OCI-LY1 (cell line): Measurements from ENCODE around the gene NCOR2.

Source experiments
- CTCF ChIP-seq: fragments of 200-600 bp; sonication (generic), shearing (Covaris generic); IDR thresholded peaks from 2 replicates; pipeline ENCODE4 v1.5.1; 2017; ENCODE audit warnings: mild to moderate bottlenecking, antibody characterized with exemption, low read length, moderate library complexity, mixed read lengths
- EZH2 ChIP-seq: fragments of 200-600 bp; sonication (generic), shearing (Covaris generic); IDR thresholded peaks from 2 replicates; pipeline ENCODE4 v1.8.0; 2017; ENCODE audit warnings: borderline replicate concordance, mixed run types, mild to moderate bottlenecking, antibody characterized with exemption, low read length, moderate library complexity, mixed read lengths

DNA sequence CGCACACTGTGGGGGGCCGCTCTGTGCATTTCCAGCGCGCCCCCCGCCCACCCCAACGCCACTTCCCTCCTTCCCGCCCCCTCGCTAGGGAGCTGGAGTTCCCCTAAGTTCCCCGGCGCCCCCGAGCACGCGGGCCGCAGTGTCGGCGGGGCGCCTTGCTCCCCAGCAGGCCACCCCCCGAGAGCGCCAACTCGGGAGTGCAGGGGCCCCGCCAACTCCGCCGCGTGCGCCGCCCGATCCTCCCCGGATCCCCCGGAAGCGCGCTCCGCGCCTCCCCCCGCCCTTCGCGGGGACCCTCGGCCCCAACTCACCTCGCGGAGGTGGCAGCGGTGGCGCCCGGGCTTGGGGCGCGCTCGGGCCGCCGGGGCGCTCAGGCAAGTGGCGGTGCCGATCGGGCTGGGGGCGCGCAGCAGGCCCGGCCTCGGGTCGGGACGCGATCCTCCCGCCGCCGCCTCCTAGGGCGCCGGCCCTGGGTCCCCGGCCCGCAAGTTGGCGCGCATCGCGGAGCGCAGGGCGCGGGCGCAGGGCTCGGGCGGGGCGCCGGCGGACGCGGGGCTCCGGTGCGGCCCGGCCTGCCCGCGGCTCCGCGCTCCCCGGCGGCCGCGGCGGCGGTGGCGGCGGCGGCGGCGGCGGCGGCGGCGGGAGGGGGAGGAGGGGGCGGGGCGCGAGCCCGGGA is at the start of gene NCOR2:
- TF ChIP-seq CTCF (no peak), EZH2 (no peak)
